ENCODE results near the gene MOB3A. TPM values are rescaled to one million over a fixed set of nuclear protein-coding genes. Genes with fewer than 3 reads are reported as not detected.
A peak's percentile ranks its signal among the peaks of the same experiment; 100 is the strongest.

The MOB3A gene
- total RNA-seq, 4 donors from 2014 or later: 18.7 to 74.2 (median 46.1) TPM

GRCh38 chr19:2032296-2032941 is 63.7 kb downstream of the MOB3A start:
- Histone ChIP-seq H3K27ac (peak overlapping the region; percentile 93 to 97 (median 96)), H3K36me3 (no peaks in the 10 kb centered on the region), H3K9me3 (peaks cover 0 to 5% of the 10 kb centered on the region in 2 donors), H3K4me1 (peaks cover 27 to 64% (median 39%) of the 10 kb centered on the region in 4 donors), H3K4me3 (peak overlapping the region in 2 of 4 donors; percentile 11 to 15), H3K27me3 (no peaks in the 10 kb centered on the region)
- in situ Hi-C loops (cut with MboI; ENCODE audit: low pct_ligation_motif_present in 1 of 4, low pct_unique_long_range_greater_than_20kb in 1 of 4, low sequenced_read_pairs in 3 of 4) (no loop called here), intact Hi-C loops (cut with DNase I; ENCODE audit: low total_unique reads) (no loop called here)
- TF ChIP-seq CTCF (IDR thresholded peaks at IDR 0.05) (no peak), EP300 (IDR thresholded peaks at IDR 0.05; ENCODE audit: low read depth) (peak; percentile 93), POLR2A (IDR thresholded peaks at IDR 0.05) (peak; percentile 65), POLR2AphosphoS5 (IDR thresholded peaks at IDR 0.05) (peak; percentile 76 to 90 (median 89))
- WGBS, 2 donors (ENCODE audit: low coverage in 1 of 2): 6 to 40% methylated on average over 4 to 16 of the region's 19 CpGs
- DNase-seq: peak; percentile 97

GRCh38 chr19:2027361-2027760 is 68.8 kb downstream of the MOB3A start:
- Histone ChIP-seq H3K36me3 (no peaks in the 10 kb centered on the region), H3K27me3 (no peaks in the 10 kb centered on the region), H3K4me1 (peaks cover 10 to 41% (median 19%) of the 10 kb centered on the region in 4 donors), H3K27ac (no peak overlapping the region), H3K4me3 (no peak overlapping the region), H3K9me3 (no peaks in the 10 kb centered on the region)
- TF ChIP-seq CTCF (IDR thresholded peaks at IDR 0.05) (no peak), POLR2AphosphoS5 (IDR thresholded peaks at IDR 0.05) (no peak), POLR2A (IDR thresholded peaks at IDR 0.05) (no peak), EP300 (IDR thresholded peaks at IDR 0.05; ENCODE audit: low read depth) (no peak)
- intact Hi-C loops (cut with DNase I; ENCODE audit: low total_unique reads): loop anchor here (10.0 kb wide), 1 partner anchor 757 kb away; the partner anchor contains the start of genes SGTA and THOP1
- DNase-seq: no peak
- in situ Hi-C loops (cut with MboI; ENCODE audit: low pct_ligation_motif_present in 1 of 4, low pct_unique_long_range_greater_than_20kb in 1 of 4, low sequenced_read_pairs in 3 of 4): loop anchor here in 1 of 4 donors (10.0 kb wide), 1 partner anchor 47 kb away; no protein-coding TSS in a partner anchor
- 71 to 72% methylated on average over 9 of the region's 9 CpGs for WGBS, 2 donors (ENCODE audit: low coverage in 1 of 2)

GRCh38 chr19:2026770-2027169 is 69.4 kb downstream of the MOB3A start:
- Histone ChIP-seq H3K27me3 (no peaks in the 10 kb centered on the region), H3K4me3 (no peak overlapping the region), H3K36me3 (no peaks in the 10 kb centered on the region), H3K27ac (no peak overlapping the region), H3K9me3 (no peaks in the 10 kb centered on the region), H3K4me1 (peaks cover 5 to 35% (median 13%) of the 10 kb centered on the region in 4 donors)
- TF ChIP-seq POLR2AphosphoS5 (IDR thresholded peaks at IDR 0.05) (no peak), CTCF (IDR thresholded peaks at IDR 0.05) (no peak), POLR2A (IDR thresholded peaks at IDR 0.05) (no peak), EP300 (IDR thresholded peaks at IDR 0.05; ENCODE audit: low read depth) (no peak)
- 75% methylated on average over 10 of the region's 10 CpGs; no CpG with 5 or more reads in 1 of the 2 donors for WGBS, 2 donors (ENCODE audit: low coverage in 1 of 2)
- in situ Hi-C loops (cut with MboI; ENCODE audit: low pct_ligation_motif_present in 1 of 4, low pct_unique_long_range_greater_than_20kb in 1 of 4, low sequenced_read_pairs in 3 of 4) (loop anchor here in 1 of 4 donors (10.0 kb wide), 1 partner anchor 48 kb away; no protein-coding TSS in a partner anchor), intact Hi-C loops (cut with DNase I; ENCODE audit: low total_unique reads) (loop anchor here (10.0 kb wide), 1 partner anchor 758 kb away; the partner anchor contains the start of genes SGTA and THOP1)
- DNase-seq: peak; percentile 40

- H3K27me3 ChIP-seq: no peaks in the 10 kb centered on the region
- no peak for TF ChIP-seq CTCF (IDR thresholded peaks at IDR 0.05)
- TF ChIP-seq POLR2A (IDR thresholded peaks at IDR 0.05): no peak
- TF ChIP-seq POLR2AphosphoS5 (IDR thresholded peaks at IDR 0.05): no peak
- TF ChIP-seq EP300 (IDR thresholded peaks at IDR 0.05; ENCODE audit: low read depth): no peak
- peaks cover 3 to 12% (median 6%) of the 10 kb centered on the region in 4 donors for H3K4me1 ChIP-seq
- in situ Hi-C loops (cut with MboI; ENCODE audit: low pct_ligation_motif_present in 1 of 4, low pct_unique_long_range_greater_than_20kb in 1 of 4, low sequenced_read_pairs in 3 of 4) (loop anchor here in 2 of 4 donors (5.0 to 10.0 kb wide), 2 partner anchors 45 to 53 kb away; no protein-coding TSS in a partner anchor), intact Hi-C loops (cut with DNase I; ENCODE audit: low total_unique reads) (loop anchor here (5.0 to 10.0 kb wide), 2 partner anchors 45 to 763 kb away; partner anchors contain the start of genes SGTA and THOP1)
- no peaks in the 10 kb centered on the region for H3K36me3 ChIP-seq
- no peak for DNase-seq
- no peak overlapping the region for H3K27ac ChIP-seq
- no peaks in the 10 kb centered on the region for H3K9me3 ChIP-seq
- H3K4me3 ChIP-seq: no peak overlapping the region
- 95 to 98% methylated on average over 2 of the region's 2 CpGs for WGBS, 2 donors (ENCODE audit: low coverage in 1 of 2)
These were observed 73.8 kb downstream of the MOB3A start for GRCh38 chr19:2022289-2022688.

Data from transverse colon (tissue), 4 donors.